HFFc6 (cell line): ENCODE measurements around the gene SLC52A1. TPM values are rescaled to one million over a fixed set of nuclear protein-coding genes. Genes with fewer than 3 reads are reported as not detected.

Source experiments
- DNase-seq: peaks from one replicate; pipeline ENCODE4 v3.0.0-alpha.2; 2018
- H3K27ac Mint-ChIP-seq: 2 replicates; pipeline ENCODE4 v1.8.0; 2020; ENCODE audit warnings: mild to moderate bottlenecking, mixed read lengths
- H3K27me3 Mint-ChIP-seq: 2 replicates; pipeline ENCODE4 v1.8.0; 2021; ENCODE audit warnings: mild to moderate bottlenecking, moderate library complexity, mixed read lengths; ENCODE audit not compliant: insufficient read depth
- H3K36me3 Mint-ChIP-seq: 2 replicates; pipeline ENCODE4 v1.8.0; 2021; ENCODE audit warnings: low read depth, mixed read lengths
- H3K4me1 Mint-ChIP-seq: 2 replicates; pipeline ENCODE4 v1.8.0; 2020; ENCODE audit warnings: low read depth, mixed read lengths
- H3K4me3 Mint-ChIP-seq: 2 replicates; pipeline ENCODE4 v1.8.0; 2020; ENCODE audit warnings: mild to moderate bottlenecking, moderate library complexity, mixed read lengths
- H3K9me3 Mint-ChIP-seq: 2 replicates; pipeline ENCODE4 v1.8.0; 2020; ENCODE audit warnings: mild to moderate bottlenecking, mixed read lengths
- CTCF ChIP-seq: fragments of 200-600 bp; sonication (generic); IDR thresholded peaks from 2 replicates; pipeline ENCODE4 v1.5.0; 2021; ENCODE audit warnings: antibody characterized with exemption, mild to moderate bottlenecking
- total RNA-seq, 6 experiments: library from RNA; stranded (reverse); fragmentation: NEBNext Ultra II Directional; extraction: Animal tissue kit (Norgen Biotek cat#: 25700); gene quantifications; 2 replicates in 1 of 6; 3 replicates in 5 of 6; pipeline ENCODE4 v1.2.3, GENCODE V29; 2021

The SLC52A1 gene
- total RNA-seq, 6 experiments from 2014 or later, result 0.12 TPM; not detected in 5

- Mint-ChIP-seq H3K27me3 (peaks cover 6% of the 10 kb centered on the region; the same call in 1 of the 2 replicates), H3K36me3 (peaks cover 29% of the 10 kb centered on the region), H3K9me3 (no peaks in the 10 kb centered on the region), H3K4me3 (no peak overlapping the region), H3K4me1 (peaks cover 7% of the 10 kb centered on the region; the same call in 1 of the 2 replicates), H3K27ac (no peak overlapping the region)
- DNase-seq, result no peak
- no peak for TF ChIP-seq CTCF
These were observed 13.0 kb downstream of the SLC52A1 start for GRCh38 chr17:5022171-5022711.

- H3K4me3 Mint-ChIP-seq, result no peak overlapping the region
- H3K27me3 Mint-ChIP-seq, result peaks cover 6% of the 10 kb centered on the region; the same call in 1 of the 2 replicates
- peaks cover 29% of the 10 kb centered on the region for H3K36me3 Mint-ChIP-seq
- H3K27ac Mint-ChIP-seq, result no peak overlapping the region
- TF ChIP-seq CTCF, result no peak
- H3K4me1 Mint-ChIP-seq, result no peaks in the 10 kb centered on the region
- DNase-seq, result no peak
- H3K9me3 Mint-ChIP-seq, result no peaks in the 10 kb centered on the region
These were observed 14.7 kb downstream of the SLC52A1 start for GRCh38 chr17:5020502-5021023.

GRCh38 chr17:5019475-5019956 lies 15.7 kb downstream of the SLC52A1 start:
- H3K4me1 Mint-ChIP-seq, result no peaks in the 10 kb centered on the region
- peaks cover 6% of the 10 kb centered on the region; the same call in 1 of the 2 replicates for H3K27me3 Mint-ChIP-seq
- no peak for DNase-seq
- H3K4me3 Mint-ChIP-seq, result no peak overlapping the region
- no peak overlapping the region for H3K27ac Mint-ChIP-seq
- H3K36me3 Mint-ChIP-seq, result peaks cover 32% of the 10 kb centered on the region
- no peaks in the 10 kb centered on the region for H3K9me3 Mint-ChIP-seq
- peak; percentile 42 for TF ChIP-seq CTCF

- peaks cover 50% of the 10 kb centered on the region for H3K36me3 Mint-ChIP-seq
- peaks cover 17% of the 10 kb centered on the region for H3K4me1 Mint-ChIP-seq
- no peak for TF ChIP-seq CTCF
- H3K27ac Mint-ChIP-seq, result no peak overlapping the region
- H3K9me3 Mint-ChIP-seq, result no peaks in the 10 kb centered on the region
- H3K4me3 Mint-ChIP-seq, result no peak overlapping the region
- no peak for DNase-seq
- H3K27me3 Mint-ChIP-seq, result peaks cover 2% of the 10 kb centered on the region; the same call in 1 of the 2 replicates
These were observed 20.9 kb downstream of the SLC52A1 start for GRCh38 chr17:5014357-5014756.

GRCh38 chr17:5011928-5012327 lies 23.3 kb downstream of the SLC52A1 start:
- no peak overlapping the region for H3K4me3 Mint-ChIP-seq
- peaks cover 17% of the 10 kb centered on the region for H3K4me1 Mint-ChIP-seq
- no peaks in the 10 kb centered on the region for H3K9me3 Mint-ChIP-seq
- TF ChIP-seq CTCF, result no peak
- H3K27me3 Mint-ChIP-seq, result peaks cover 2% of the 10 kb centered on the region
- DNase-seq, result peak; percentile 44
- peaks cover 64% of the 10 kb centered on the region for H3K36me3 Mint-ChIP-seq
- H3K27ac Mint-ChIP-seq, result peak overlapping the region; percentile 81
